Stimulated activated CD4-positive, alpha-beta T cell treated with anti-CD3 and anti-CD28 coated beads, Interleukin-1b, Interleukin-23, amount 100 ng/mL, for 4 hours (primary cell): Measurements from ENCODE around the gene CFAP100.

Experiments
- DNase-seq, 2 donors: peaks; one replicate each; pipeline ENCODE4 v3.0.0-alpha.2; 2020; ENCODE audit warnings: low read depth in 2 of 2

Gene CFAP100

DNA sequence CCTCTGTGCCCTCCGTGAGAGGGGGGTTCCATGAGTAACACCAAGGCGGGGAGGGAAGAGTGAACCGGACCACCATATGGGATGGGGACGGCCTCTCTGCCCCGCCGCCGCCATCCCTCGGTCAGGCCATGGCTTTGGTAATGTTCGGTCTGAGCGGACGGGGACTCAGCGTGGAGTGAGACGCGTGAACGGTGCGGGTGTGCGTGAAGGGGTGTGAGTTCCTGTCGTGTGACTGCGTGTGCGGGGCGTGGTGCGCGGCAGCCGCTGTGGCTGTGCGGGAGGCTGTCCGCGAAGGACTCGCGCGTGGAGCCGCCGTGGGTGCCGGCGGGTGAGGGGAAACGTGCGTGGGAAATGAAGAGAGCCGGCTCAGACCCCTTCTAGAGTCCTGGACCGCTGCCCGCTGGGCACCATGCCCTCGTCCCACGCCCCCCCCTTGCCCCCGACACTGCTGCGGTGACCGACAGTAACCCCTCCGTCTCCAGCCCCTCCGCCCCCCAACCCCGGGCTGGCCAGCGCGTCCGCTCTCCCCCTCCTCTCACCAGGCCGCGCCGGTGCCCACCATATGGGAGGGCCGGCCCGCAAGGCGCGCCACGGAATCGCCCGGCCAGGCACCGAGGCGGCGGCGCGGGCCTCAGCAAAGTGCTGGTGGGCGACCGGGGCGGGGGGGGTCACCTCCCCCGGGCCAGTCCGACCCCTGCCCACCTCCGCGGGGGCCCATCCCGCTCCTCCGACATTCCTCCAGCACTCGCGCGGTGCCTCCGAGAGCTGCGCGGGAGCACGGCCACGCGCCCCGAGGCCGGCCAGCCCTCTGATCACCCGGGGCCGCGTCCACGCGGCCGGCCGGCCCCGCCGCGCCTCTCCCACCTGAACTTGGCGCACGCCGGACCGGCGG, 38.1 kb upstream of the CFAP100 start:
- no peak for DNase-seq

DNA sequence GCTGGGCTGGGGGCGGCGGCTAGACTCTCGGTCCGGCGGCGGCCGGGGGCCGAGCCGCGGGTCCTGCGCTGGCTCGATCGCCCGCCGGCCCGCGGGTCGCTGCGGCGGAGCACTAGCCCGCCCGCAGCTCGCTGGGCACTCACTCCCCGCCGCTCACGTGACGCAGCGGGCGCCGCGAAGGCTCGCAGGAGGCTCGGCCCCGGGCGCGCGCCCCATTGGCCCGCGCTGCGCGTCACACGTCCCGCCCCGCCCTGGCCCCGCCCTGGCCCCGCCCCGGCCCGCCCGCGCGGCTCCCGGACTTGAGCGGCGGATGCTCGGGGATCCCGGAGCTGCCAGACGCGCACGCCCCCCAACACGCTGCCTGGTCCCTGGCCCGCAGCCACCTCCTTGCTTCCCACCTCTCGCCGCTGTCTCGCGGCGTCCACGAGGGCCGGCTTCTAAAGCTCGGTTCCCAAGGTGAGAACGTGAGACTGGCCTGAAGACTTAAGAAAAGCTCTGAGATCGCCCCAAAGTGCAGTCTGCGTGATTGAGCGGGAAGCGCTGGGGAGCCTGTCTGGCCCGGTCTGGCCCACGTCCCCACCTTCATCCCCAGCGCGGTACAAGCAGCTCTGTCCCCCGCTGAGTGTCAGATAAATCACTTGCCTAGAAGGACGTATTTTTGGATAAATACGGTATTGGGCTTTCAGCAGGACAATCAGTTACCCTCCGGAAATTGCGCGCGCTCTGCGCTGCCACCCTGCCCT, 37.2 kb upstream of the CFAP100 start, which contains the start of gene KLF15:
Gene KLF15, minus strand, starts transcription at position 114 of the 743 bp plus-strand sequence. CDS start 4,486 bp downstream, outside the sequence.
- peak; percentile 58 to 76 for DNase-seq

DNA sequence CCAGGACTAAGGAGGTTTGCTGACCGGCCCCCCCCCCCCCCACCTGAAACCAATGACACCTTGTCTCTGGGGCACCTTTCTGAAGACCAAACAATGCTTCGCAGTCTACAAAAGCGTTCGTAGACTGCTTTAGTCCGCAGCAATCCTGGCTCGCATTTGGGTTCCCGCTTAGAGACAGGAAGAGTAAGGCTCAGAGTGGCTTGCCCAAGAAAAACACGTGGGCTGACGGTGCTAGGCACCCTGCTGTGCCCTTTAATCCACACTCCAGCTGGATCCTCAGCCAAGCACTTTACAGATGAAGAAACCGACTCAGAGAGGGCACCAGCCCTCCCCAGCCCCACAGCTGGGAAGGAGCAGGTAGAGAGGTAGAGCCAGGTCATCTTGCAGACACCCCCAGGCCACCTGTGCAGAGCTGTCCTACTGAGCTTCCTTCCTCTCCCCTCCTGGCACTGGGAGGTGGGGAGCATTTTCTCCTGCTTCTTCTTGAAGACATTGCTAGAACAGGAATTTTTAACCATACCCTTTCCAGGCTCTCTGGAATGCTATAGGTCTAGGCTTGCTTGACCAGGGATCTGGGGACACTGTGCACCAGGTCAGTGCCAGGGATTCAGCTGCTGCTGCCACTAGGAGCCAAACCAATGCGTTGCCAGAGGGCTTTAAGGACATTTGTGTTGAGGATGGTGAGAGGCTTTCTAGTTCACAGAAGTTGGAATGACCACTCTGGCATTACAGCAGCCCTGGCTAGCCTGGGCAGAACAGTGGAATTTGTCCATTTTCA, 36.5 kb upstream of the CFAP100 start:
- DNase-seq, result no peak

DNA sequence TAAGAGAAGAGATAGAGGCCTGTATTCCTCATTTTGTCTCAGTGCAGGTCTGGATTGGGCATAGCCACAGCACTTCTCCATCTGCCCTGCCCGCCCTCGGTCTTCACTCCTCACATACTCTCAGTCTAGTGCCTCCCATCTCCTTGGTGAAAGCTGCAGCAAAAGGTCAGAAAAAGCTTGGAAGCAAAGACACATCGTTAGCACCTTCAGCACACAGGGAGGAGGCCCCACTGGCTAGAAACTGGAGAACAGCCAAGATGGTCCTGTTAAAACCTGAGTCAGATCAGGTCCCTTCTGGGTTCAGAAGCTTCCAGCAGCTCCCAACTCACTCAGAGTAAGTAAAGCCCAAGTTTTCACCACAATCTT, 35.9 kb upstream of the CFAP100 start:
- no peak for DNase-seq

DNA sequence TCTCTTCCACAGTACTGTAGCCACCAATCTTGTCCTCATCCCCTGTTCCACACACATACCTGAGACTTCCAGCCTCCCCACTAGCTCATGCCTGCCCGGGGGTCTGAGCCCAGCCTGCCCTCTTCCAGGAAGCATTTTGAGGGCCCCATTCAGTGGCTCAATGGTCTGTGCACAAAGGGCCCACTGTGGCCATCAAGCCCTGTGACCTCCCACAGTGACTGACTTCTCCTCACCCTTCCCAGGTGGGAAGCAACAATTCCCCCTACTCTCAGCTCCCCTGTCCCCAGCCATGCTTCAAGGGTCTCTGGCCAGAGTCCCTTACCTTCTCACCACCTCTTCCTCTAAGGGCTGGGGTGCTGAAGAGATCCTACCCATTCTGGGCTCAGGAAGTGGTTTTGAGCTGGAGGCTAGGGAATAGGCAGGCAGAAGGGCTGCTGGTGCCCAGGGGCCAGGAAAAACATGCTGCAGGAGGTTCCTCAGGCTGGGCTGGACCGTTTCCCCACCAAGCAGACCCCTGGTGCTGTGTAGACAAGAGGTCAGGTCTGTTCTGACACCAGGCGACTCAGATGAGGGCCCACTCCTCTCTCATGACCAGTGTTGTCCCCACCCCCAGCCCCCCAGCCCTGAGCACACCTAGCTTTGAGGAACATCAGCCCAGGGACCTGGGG, 34.5 kb upstream of the CFAP100 start:
- no peak for DNase-seq

DNA sequence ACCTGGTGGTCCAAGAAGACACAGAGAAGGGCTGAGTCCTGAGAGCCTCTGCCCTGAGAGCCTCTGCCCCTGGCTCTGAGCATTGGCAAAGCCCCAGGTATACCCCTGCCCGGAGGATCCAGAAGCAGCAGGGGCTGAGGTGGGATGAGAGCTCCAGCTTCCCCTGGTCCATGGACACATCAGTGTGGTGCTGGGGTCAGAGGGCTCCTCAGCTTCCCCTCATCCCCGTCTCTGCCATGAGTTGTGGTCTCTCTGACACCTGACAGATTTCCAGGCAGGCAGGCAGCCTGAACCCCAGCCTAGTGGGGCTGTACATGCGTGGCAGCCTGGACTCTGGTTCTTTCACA, 34.0 kb upstream of the CFAP100 start:
- no peak for DNase-seq

DNA sequence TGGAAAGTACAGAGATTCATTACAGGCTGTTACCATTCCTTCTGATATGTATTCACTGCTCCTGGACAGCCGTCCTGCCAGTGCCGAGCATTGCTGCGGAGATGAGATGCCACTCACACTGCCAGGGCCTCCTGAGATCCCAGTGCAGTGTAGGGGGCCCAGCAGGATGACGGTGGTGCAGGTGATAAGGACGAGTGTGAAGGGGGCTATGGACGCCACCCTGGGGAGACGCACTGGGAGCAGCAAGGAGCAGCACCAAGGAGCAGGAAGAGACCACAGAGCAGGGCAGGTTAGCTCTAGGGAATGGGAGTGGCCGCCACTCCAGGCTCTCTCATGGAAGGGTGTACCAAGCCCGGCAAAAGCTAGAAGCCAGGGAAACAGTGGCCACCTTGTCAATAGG, 33.5 kb upstream of the CFAP100 start:
- no peak for DNase-seq

DNA sequence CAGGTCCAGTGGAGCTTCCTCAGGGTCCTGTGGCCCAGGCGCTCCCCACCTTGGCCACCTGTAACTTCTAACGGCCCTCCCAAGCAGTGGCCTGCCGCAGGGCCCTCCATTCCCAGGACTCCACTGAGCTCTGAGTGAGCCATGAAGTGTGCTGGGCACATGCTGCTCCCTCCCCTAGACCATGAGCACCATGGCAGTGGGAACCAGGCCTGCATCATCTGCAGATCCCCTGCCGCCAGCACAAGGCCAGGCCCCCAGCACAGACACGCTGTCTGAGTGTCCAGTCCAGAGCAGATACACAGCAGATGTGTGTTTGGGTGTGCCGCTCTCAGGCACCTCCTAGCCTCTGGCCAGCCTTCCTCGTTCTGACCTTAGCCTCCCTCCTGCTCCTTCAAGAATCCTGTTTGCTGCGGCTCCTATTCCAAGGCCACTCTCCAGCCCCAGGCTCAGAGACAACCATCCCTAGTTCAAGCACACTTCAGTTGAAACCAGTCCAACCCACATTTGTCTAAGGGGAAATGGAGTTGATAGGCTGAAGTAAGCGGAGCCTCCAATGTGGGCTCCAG, 30.5 kb upstream of the CFAP100 start:
- DNase-seq, result no peak

DNA sequence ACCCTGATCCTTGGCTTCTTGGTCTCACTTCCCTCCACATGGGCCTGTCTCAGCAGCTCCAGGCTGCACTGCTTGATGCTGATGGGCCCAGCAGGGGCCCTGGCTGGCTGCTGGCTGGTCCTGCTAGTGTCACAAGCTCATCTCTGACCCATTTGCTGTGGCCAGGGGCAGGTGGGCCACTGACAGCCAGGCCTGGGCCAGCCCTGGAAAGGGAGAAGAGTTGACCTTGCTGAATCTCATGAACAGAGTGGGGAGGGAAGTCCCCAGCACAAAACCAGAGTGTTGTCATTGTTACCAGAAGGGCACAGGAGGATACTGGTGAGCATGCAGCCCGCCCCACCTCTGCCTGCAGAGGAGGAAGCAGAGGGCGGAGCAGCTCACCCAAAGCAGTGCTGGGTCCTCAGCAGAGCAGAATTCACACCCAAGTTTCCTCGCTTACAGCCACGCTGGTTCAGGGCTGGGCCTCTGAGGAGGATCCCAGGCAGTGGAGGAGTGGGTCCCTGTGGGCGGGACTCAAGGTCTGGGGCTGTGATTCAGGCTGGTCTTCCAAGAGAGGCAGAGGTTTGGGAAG, 29.9 kb upstream of the CFAP100 start:
- DNase-seq, result no peak

DNA sequence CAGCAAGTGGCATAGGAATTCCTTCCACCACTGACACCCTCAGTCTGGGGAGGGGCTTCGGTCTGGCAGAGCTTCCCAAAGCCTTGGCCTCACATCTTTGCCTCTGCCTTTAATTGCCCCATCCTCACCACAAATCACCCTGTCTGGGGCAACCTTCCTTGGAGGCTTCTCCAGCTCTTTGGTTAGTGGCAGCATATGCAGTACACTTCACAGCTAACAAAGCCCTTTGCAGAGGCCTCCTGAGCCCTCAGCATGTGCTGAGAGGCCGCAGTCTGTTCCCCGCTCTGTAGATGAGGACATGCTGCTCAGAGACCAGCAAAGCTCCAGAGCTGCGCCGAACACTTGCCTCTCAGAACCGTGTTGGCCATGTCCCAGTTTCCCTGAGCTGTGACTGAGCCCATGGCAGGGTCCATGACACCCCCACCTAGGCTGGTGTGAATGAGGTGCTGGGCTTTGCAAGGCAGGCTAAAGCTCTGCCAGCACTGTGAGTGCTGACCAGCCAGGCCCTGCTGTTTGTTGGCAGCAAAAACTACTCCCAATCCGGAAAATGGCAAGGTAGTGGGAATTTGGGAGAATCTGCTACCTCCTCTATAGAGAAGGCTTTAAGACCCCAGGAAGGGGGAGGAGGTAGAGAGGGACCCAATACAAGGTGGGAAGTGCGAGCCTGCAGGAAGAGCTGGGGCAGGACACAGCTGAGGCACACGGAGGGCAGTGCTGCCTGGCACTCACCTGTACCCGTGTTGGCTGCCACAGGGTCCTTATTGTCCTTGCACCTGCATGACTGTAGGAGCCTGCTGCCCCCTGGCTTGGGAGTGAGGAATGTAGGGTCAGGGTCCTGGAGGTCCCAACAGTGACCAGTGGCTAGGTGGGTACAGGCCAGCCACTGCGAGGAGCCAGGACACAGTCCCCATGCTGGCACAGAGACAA, 29.1 kb upstream of the CFAP100 start:
- DNase-seq, result no peak

DNA sequence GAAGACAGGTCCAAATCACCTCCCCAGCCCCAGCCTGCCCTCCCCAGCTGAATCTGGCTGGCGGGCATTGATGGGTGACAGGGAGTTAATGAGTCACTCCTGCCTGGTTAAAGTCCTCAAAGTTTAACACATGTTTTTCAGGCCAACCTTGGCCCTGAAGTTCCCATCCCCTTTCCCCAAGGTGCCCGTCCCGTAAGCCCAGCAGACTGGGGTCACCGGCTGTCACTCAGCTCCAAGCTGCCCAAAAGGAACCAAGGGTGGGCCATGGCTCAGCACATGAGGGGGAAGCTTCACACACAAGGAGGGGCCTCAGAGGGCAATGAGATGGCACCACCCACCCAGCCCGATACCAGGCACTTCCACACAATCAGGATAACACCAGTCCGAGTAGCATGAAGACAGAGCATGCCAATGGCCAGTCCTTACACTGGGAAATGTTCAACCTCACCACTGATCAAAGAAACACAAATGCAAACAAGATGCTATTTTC, 27.3 kb upstream of the CFAP100 start:
- no peak for DNase-seq

DNA sequence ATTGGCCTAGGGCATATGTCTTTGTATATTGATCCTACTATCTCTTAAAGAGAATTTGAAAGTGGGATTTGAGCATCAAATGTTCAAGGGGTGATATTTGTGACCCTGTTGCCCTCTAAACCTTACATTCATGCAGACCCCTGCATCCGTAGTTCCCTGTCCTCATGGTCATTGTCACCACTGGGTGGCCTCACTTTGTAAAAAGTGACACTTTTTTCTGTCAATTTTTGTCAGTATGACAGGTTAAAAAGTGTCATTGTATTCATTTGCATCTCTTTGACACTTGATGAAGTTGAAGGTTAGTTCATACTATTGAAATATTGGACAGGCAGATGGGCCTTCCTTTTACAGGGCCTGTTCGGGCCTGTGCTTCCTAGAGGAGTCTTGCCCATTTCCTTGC, 25.2 kb upstream of the CFAP100 start:
- no peak for DNase-seq

DNA sequence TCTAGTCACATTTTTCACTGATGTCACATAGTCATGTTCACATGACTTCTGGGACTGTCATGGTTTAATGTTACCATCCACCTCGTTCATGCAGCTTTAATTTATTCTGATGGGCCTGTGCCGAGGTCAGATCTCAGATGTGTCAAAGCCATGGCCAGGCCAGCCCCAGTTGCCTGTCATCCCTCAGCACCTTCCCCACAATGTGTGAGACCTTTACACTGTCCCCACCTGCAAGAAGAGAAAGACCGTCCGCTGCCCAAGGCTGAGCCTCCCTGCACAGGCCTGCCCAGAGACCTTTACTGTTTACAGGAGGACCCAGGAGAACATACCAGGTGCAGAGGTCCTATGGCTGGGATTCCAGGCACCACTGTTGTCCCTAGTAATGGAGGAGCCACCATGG, 24.7 kb upstream of the CFAP100 start:
- DNase-seq, result no peak

DNA sequence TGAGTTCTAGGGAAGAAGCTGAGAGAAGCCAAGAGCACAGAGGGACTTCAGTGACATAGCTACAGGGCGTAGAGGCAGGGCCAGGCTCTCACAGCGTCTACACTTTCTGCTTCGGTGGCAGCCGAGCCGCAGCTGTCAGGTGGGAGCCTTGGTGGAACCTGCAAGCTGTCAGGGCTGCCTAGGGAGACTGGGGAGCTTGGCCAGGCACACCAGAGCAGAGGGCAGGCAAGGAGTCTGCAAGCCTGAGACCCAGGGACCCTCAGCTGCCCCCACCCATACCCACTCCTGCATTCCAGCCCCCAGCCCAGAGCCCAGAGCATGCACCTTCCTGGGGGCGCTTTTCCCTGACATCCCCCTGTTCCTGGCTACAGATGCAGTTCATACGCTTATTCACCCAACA, 24.1 kb upstream of the CFAP100 start:
- no peak for DNase-seq

DNA sequence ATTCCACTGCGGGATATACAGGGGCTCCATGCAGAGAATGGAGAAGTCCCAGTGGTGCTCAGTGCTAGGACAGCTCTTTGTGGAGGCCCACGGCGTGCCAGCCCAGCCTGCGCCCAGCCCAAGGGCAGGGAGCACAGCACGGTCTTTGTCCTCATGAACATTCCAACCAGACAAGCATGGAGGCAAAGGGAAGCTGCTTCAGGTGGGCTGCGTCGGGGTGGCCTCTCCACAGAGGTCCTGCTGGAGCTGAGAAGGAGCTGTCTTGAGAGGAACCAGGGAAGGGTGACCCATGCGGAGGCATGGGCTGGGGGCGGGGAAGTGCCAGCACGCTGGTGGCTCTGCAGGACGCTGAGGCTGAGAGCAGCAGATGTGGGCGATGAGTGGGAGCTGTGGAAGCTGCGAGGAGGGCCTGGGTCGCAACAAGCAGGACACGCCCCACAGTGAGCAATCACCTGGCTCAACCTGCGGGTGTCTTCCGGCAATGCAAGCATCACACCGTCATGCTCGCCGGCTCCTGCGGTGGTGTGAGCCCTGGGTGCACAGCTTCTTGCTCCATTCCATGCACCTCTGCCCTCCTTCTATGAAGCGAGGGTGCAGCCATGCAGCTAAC, 23.5 kb upstream of the CFAP100 start:
- no peak for DNase-seq

DNA sequence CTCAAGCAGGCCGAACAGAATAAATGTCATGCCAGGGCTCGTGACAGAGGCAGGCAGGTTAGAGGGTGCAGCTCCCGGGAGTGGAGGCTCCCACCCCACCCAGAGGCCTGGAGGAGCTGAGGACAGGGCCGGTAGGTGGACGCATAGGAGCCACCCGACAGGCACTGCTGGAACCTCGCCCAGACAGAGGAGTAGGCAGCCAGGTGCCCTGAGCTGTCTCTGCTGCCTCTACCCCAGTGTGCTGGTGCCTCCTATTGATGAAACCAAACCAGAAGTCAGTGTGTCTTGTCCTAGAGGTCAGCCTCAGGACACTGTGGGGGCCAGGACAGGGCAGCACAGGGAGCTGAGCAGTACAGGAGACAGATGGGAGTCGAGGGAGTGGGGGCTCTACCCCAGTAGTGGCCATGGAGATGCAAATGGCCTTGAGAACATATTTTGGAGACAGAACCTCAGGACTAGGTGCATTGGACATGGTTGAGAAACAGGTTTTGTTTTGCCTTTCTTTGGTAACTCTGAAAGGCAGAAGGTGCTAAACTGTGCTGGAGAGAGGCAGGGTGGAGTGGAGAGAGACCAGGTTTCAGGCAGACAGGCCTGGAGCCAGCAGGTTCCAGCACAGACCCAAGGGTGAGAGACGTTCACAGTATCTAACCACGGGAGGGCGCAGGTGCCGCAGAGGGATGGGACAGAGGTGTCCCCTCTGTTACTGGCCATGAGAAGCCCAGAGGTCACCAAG, 22.1 kb upstream of the CFAP100 start:
- DNase-seq, result no peak

DNA sequence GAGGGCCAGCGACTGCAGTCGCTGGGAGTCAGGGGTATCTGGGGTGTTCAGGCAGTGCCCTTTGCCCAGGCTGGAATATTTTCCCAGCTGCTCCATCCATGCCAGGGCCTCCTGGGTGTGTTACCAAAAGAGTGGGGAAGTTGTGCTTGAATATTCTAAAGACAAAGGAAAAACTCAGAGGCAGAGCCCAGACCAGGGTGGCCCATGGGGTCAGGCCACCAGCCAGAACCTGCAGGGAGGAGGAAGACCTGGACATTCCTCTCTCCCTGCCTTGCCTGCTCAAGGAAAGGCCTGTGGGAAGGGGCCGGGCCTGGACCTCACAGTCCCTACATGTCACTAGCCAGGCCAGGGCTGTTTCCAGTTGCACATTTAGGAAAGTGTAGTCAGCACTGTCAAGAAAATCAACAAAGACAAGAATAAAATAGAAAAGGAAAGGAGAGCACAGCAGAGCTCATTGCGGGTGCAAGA, 21.5 kb upstream of the CFAP100 start:
- no peak for DNase-seq
